WTC11 (cell line): ENCODE data around the gene HIF1A. TPM values are rescaled to one million over a fixed set of nuclear protein-coding genes. Genes with fewer than 3 reads are reported as not detected.

Experiments
- ATAC-seq: fragments of 200-7000 bp; cut with Tn5 transposase; 2 replicates; pipeline ENCODE4 v1.10.0; 2021; ENCODE audit warnings: mild to moderate bottlenecking, moderate library complexity
- CTCF ChIA-PET: fragments of 300-600 bp; sonication (Branson Sonifier 250); formaldehyde crosslinking; loops from one replicate; lab custom pipeline; 2021; ENCODE audit warnings: antibody characterized with exemption; lab: Charles Lee
- POLR2A ChIA-PET: fragments of 350-600 bp; sonication (Branson Sonifier 250); formaldehyde crosslinking; loops from one replicate; lab custom pipeline; 2021; ENCODE audit warnings: antibody characterized with exemption; lab: Charles Lee
- DNase-seq: peaks from one replicate; pipeline ENCODE4 v3.0.0; 2021; ENCODE audit warnings: low spot score
- H3K27ac Mint-ChIP-seq: 2 replicates; pipeline ENCODE4 v1.8.0; 2021; ENCODE audit warnings: mixed read lengths
- H3K27me3 Mint-ChIP-seq: 2 replicates; pipeline ENCODE4 v1.8.0; 2021; ENCODE audit warnings: low read depth, mild to moderate bottlenecking, moderate library complexity, mixed read lengths
- H3K36me3 Mint-ChIP-seq: 2 replicates; pipeline ENCODE4 v1.8.0; 2021; ENCODE audit warnings: mixed read lengths
- H3K4me1 Mint-ChIP-seq: 2 replicates; pipeline ENCODE4 v1.8.0; 2022; ENCODE audit warnings: mixed read lengths
- H3K4me3 Mint-ChIP-seq: 2 replicates; pipeline ENCODE4 v1.8.0; 2021; ENCODE audit warnings: mild to moderate bottlenecking, moderate library complexity, mixed read lengths
- H3K9me3 Mint-ChIP-seq: 2 replicates; pipeline ENCODE4 v1.8.0; 2021; ENCODE audit warnings: mixed read lengths
- E2F1 ChIP-seq: sonication (generic); formaldehyde crosslinking; IDR thresholded peaks from 2 replicates; pipeline ENCODE4 v1.8.0; 2022; ENCODE audit warnings: mild to moderate bottlenecking, missing genetic modification reagents
- FOXP4 ChIP-seq: sonication (generic); formaldehyde crosslinking; IDR thresholded peaks from 2 replicates; pipeline ENCODE4 v1.8.0; 2022; ENCODE audit warnings: mild to moderate bottlenecking, missing genetic modification reagents
- GRHL2 ChIP-seq: fragments of 250-450 bp; sonication (Bioruptor Pico); IDR thresholded peaks from 2 replicates; pipeline ENCODE4 v1.8.0; 2022; ENCODE audit warnings: mild to moderate bottlenecking, moderate library complexity; ENCODE audit not compliant: insufficient replicate concordance, severe bottlenecking
- IRF1 ChIP-seq: sonication (generic); formaldehyde crosslinking; IDR thresholded peaks from 2 replicates; pipeline ENCODE4 v1.8.0; 2023; ENCODE audit warnings: missing genetic modification reagents
- IRF2 ChIP-seq: sonication (generic); formaldehyde crosslinking; IDR thresholded peaks from 2 replicates; pipeline ENCODE4 v1.8.0; 2022; ENCODE audit warnings: low read depth, missing genetic modification reagents, borderline replicate concordance
- MYBL2 ChIP-seq: sonication (generic); formaldehyde crosslinking; IDR thresholded peaks from 2 replicates; pipeline ENCODE4 v1.8.1; 2023; ENCODE audit warnings: mild to moderate bottlenecking, moderate library complexity, missing genetic modification reagents
- NR1H2 ChIP-seq: sonication (generic); formaldehyde crosslinking; IDR thresholded peaks from 2 replicates; pipeline ENCODE4 v1.9.0; 2021; ENCODE audit warnings: mild to moderate bottlenecking, moderate library complexity, missing genetic modification reagents
- NR2C2 ChIP-seq: sonication (generic); formaldehyde crosslinking; IDR thresholded peaks from 2 replicates; pipeline ENCODE4 v1.8.0; 2022; ENCODE audit warnings: mild to moderate bottlenecking, missing genetic modification reagents
- NR3C1 ChIP-seq: sonication (generic); formaldehyde crosslinking; conservative IDR thresholded peaks from 2 replicates; pipeline ENCODE4 v1.8.1; 2023; ENCODE audit warnings: low read depth, mild to moderate bottlenecking, missing genetic modification reagents
- TP53 ChIP-seq: sonication (generic); formaldehyde crosslinking; IDR thresholded peaks from 2 replicates; pipeline ENCODE4 v1.8.1; 2023; ENCODE audit warnings: mild to moderate bottlenecking, missing genetic modification reagents
- ZNF219 ChIP-seq: sonication (generic); formaldehyde crosslinking; IDR thresholded peaks from 2 replicates; pipeline ENCODE4 v1.8.0; 2023; ENCODE audit warnings: missing genetic modification reagents, mild to moderate bottlenecking, borderline replicate concordance
- total RNA-seq: library from RNA; stranded (reverse); gene quantifications from 3 replicates; pipeline ENCODE4 v1.2.3, GENCODE V29; 2021
- TF ChIP-seq, protein P1 (sequence below): fragments of 250-450 bp; sonication (Bioruptor Pico); IDR thresholded peaks from 2 replicates; pipeline ENCODE4 v1.8.0; 2021; ENCODE audit warnings: mild to moderate bottlenecking
- TF ChIP-seq, protein P2 (sequence below): fragments of 200-600 bp; IDR thresholded peaks from 2 replicates; pipeline ENCODE4 v1.8.0; 2022; ENCODE audit warnings: antibody characterized with exemption
- TF ChIP-seq, protein P3 (sequence below): sonication (generic); formaldehyde crosslinking; IDR thresholded peaks from 2 replicates; pipeline ENCODE4 v1.8.1; 2023; ENCODE audit warnings: mild to moderate bottlenecking, missing genetic modification reagents, borderline replicate concordance
- TF ChIP-seq, protein P4 (sequence below): sonication (generic); formaldehyde crosslinking; IDR thresholded peaks from 2 replicates; pipeline ENCODE4 v1.8.0; 2023; ENCODE audit warnings: mild to moderate bottlenecking, missing genetic modification reagents

Gene HIF1A
- total RNA-seq, 1 experiment from 2014 or later, result 165 TPM

GRCh38 chr14:61690039-61690438 is 5.3 kb upstream of the HIF1A start:
- peaks cover 21% of the 10 kb centered on the region for H3K4me1 Mint-ChIP-seq

GRCh38 chr14:61690982-61691381 is 4.3 kb upstream of the HIF1A start:
- Mint-ChIP-seq H3K27me3 (no peaks in the 10 kb centered on the region), H3K36me3 (peaks cover 6% of the 10 kb centered on the region; the same call in 1 of the 2 replicates), H3K4me1 (peaks cover 21% of the 10 kb centered on the region), H3K27ac (peak overlapping the region; percentile 11; the same call in 1 of the 2 replicates), H3K4me3 (no peak overlapping the region), H3K9me3 (peaks cover 26% of the 10 kb centered on the region)
- no peak for DNase-seq
- ChIA-PET POLR2A (interaction anchor here (1.1 kb wide), 1 partner anchor 189 kb away, joined by 3 read pairs; no protein-coding TSS in a partner anchor), CTCF (interaction anchor here (0.9 to 1.7 kb wide), 4 partner anchors 12 to 214 kb away, joined by 3 to 6 read pairs (median 4); no protein-coding TSS in a partner anchor)
- ATAC-seq, result no peak
- TF ChIP-seq GRHL2 (CRISPR knock-in tag), result no peak
- no peak for TF ChIP-seq NR1H2 (CRISPR knock-in tag)
- no peak for TF ChIP-seq E2F1 (CRISPR knock-in tag)
- TF ChIP-seq, protein P1, sequence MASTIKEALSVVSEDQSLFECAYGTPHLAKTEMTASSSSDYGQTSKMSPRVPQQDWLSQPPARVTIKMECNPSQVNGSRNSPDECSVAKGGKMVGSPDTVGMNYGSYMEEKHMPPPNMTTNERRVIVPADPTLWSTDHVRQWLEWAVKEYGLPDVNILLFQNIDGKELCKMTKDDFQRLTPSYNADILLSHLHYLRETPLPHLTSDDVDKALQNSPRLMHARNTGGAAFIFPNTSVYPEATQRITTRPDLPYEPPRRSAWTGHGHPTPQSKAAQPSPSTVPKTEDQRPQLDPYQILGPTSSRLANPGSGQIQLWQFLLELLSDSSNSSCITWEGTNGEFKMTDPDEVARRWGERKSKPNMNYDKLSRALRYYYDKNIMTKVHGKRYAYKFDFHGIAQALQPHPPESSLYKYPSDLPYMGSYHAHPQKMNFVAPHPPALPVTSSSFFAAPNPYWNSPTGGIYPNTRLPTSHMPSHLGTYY (CRISPR knock-in tag), result no peak
- no peak for TF ChIP-seq MYBL2 (CRISPR knock-in tag)
- no peak for TF ChIP-seq TP53 (CRISPR knock-in tag)
- TF ChIP-seq ZNF219, result no peak
- TF ChIP-seq NR3C1 (CRISPR knock-in tag), result no peak
- no peak for TF ChIP-seq FOXP4 (CRISPR knock-in tag)

More at GRCh38 chr14:61690039-61690438, 5.3 kb upstream of the HIF1A start:
- no peak for ATAC-seq
- no peak for DNase-seq
- H3K27me3 Mint-ChIP-seq, result no peaks in the 10 kb centered on the region
- H3K9me3 Mint-ChIP-seq, result peaks cover 26% of the 10 kb centered on the region
- peaks cover 6% of the 10 kb centered on the region; the same call in 1 of the 2 replicates for H3K36me3 Mint-ChIP-seq
- H3K4me3 Mint-ChIP-seq, result no peak overlapping the region
- ChIA-PET POLR2A (no interaction called here), CTCF (no interaction called here)
- H3K27ac Mint-ChIP-seq, result no peak overlapping the region
- TF ChIP-seq, protein P2, sequence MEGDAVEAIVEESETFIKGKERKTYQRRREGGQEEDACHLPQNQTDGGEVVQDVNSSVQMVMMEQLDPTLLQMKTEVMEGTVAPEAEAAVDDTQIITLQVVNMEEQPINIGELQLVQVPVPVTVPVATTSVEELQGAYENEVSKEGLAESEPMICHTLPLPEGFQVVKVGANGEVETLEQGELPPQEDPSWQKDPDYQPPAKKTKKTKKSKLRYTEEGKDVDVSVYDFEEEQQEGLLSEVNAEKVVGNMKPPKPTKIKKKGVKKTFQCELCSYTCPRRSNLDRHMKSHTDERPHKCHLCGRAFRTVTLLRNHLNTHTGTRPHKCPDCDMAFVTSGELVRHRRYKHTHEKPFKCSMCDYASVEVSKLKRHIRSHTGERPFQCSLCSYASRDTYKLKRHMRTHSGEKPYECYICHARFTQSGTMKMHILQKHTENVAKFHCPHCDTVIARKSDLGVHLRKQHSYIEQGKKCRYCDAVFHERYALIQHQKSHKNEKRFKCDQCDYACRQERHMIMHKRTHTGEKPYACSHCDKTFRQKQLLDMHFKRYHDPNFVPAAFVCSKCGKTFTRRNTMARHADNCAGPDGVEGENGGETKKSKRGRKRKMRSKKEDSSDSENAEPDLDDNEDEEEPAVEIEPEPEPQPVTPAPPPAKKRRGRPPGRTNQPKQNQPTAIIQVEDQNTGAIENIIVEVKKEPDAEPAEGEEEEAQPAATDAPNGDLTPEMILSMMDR, result no peak
- TF ChIP-seq IRF2 (CRISPR knock-in tag) (no peak), NR2C2 (CRISPR knock-in tag) (no peak), IRF1 (CRISPR knock-in tag) (no peak)
- TF ChIP-seq, protein P3, sequence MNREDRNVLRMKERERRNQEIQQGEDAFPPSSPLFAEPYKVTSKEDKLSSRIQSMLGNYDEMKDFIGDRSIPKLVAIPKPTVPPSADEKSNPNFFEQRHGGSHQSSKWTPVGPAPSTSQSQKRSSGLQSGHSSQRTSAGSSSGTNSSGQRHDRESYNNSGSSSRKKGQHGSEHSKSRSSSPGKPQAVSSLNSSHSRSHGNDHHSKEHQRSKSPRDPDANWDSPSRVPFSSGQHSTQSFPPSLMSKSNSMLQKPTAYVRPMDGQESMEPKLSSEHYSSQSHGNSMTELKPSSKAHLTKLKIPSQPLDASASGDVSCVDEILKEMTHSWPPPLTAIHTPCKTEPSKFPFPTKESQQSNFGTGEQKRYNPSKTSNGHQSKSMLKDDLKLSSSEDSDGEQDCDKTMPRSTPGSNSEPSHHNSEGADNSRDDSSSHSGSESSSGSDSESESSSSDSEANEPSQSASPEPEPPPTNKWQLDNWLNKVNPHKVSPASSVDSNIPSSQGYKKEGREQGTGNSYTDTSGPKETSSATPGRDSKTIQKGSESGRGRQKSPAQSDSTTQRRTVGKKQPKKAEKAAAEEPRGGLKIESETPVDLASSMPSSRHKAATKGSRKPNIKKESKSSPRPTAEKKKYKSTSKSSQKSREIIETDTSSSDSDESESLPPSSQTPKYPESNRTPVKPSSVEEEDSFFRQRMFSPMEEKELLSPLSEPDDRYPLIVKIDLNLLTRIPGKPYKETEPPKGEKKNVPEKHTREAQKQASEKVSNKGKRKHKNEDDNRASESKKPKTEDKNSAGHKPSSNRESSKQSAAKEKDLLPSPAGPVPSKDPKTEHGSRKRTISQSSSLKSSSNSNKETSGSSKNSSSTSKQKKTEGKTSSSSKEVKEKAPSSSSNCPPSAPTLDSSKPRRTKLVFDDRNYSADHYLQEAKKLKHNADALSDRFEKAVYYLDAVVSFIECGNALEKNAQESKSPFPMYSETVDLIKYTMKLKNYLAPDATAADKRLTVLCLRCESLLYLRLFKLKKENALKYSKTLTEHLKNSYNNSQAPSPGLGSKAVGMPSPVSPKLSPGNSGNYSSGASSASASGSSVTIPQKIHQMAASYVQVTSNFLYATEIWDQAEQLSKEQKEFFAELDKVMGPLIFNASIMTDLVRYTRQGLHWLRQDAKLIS (CRISPR knock-in tag), result no peak
- TF ChIP-seq, protein P4, sequence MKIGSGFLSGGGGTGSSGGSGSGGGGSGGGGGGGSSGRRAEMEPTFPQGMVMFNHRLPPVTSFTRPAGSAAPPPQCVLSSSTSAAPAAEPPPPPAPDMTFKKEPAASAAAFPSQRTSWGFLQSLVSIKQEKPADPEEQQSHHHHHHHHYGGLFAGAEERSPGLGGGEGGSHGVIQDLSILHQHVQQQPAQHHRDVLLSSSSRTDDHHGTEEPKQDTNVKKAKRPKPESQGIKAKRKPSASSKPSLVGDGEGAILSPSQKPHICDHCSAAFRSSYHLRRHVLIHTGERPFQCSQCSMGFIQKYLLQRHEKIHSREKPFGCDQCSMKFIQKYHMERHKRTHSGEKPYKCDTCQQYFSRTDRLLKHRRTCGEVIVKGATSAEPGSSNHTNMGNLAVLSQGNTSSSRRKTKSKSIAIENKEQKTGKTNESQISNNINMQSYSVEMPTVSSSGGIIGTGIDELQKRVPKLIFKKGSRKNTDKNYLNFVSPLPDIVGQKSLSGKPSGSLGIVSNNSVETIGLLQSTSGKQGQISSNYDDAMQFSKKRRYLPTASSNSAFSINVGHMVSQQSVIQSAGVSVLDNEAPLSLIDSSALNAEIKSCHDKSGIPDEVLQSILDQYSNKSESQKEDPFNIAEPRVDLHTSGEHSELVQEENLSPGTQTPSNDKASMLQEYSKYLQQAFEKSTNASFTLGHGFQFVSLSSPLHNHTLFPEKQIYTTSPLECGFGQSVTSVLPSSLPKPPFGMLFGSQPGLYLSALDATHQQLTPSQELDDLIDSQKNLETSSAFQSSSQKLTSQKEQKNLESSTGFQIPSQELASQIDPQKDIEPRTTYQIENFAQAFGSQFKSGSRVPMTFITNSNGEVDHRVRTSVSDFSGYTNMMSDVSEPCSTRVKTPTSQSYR (CRISPR knock-in tag), result no peak
